Myocyte (in vitro differentiated cells): Measurements from ENCODE around the gene RNF183. TPM values are rescaled to one million over a fixed set of nuclear protein-coding genes. Genes with fewer than 3 reads are reported as not detected.
"Not testable (repeated sequence)": the region's sequence is repeated elsewhere in the genome, so short reads cannot be mapped to it uniquely, and the experiment has no call there.

ENCODE experiments used
- DNase-seq: peaks from one replicate; pipeline ENCODE4 v3.0.0-alpha.2; 2012; ENCODE audit warnings: low read depth
- total RNA-seq: library from RNA; depleted of rRNA; stranded (reverse); fragments of >200 nt; gene quantifications from 2 replicates; pipeline ENCODE4 v1.2.3, GENCODE V29; 2014

RNF183 gene
- total RNA-seq, 1 donor from 2014 or later: not detected

DNA sequence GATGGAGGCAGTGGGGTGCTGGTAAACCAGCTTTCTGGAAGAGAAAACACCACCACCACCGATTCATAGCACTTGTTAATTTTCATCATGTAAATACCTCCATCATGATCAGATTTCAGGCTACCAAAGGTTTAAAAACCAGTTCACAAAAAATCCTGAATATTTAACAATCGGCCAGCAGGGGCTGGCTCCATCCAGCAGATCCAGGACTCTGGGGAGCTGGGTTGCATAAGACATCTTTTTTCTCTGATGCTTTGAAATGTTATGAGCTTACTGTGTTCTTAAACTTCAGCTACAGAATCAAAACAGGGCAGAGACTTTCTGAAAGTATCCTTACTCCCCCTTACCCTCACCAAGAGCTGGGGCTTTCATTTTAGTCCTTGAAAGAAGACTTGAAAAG lies 14.6 kb upstream of the RNF183 start:
- DNase-seq: no peak

DNA sequence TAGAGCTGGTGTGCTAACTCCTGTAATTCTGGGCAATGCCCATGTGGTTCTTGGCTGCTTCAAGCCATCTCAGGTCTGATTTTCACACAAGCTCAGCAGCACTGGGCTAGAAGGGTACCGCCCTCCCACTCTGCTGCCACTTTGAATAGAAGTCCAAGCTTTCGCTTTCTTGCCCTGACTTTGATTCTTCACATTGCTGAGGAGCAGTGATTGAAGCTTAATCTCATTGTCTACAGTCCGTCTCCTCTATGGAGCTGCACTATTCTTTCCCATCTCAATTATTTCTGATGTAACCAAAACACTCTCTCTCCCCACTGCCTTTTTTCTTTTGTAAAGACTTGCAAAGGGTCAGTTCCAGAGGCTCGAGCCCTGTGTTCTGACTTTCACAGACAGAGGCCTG lies 12.9 kb upstream of the RNF183 start:
- no peak for DNase-seq

DNA sequence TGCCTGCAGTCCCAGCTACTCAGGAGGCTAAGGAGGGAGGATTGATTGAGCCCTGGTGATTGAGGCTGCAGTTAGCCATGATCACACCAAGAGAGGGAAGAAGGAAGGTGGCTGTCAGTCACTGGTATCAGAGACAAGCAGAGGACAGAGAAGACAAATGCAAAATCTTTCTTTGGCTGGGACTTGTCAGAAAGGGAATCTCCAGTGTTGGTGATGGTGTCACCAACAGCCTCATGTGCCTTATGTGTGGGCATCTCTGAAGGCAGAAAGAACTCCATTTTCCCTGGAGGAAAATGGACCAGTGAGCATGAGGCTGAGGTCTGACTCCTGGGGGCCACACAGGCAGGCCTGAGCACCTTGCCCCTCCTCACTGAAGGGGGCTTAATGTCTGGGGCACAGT lies 12.1 kb upstream of the RNF183 start:
- DNase-seq: no peak

DNA sequence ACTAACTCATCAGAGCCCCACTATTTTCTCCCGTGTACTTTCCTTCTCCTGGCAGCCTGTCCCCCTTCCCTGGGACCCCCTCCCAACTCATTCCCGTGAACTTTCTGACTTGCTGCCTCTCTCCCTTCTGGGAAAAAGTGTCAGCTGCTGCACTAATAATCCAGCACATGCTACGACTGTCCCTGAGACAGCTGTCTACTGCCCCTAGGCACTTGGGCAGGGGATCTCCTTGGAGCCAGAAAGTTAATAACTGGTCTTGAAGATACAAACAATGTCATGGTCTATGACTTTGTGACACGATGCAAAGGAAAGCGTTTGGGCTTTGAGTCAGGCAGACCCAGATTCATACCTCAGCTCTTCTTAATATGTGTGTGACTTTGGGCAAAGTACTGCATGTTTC lies 10.1 kb upstream of the RNF183 start:
- DNase-seq: peak; percentile 69

DNA sequence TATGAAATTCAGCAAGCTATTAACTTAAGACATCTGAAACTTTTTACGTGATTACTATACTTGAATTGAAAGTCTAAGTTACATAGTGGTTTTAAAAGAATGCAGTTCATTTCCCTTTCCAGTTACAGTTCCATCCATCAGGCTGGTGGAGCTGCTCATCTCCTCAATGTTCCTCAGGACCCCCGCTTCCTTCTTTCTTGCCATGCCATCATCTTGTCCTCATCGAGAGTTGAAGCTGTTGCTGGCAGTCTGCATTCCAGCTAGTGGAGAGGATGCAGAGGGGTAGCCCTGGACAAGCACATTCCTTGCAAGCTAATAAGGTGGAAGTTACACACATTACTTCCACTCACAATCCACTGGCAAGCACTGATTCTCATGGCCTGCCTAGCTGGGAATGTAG lies 8.8 kb upstream of the RNF183 start:
- no peak for DNase-seq

DNA sequence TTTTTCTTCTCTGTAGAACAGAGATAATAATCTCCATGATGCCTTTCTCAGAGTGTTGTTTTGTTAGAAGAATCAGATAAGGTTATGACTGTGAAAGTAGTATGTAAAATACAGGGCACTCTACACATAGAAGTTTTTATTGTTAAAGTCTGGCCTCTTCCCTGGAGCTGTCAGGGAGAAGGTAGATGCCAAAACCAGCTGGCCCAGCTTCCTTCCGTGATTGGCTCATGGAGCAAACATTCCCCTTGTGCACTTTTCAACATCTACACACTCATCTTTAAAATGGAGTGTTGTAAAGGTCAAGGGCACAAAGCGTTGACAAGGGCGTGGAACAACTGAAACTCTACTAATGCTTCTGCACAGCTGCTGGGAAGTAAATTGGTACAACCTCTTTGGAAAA lies 7.4 kb upstream of the RNF183 start:
- no peak for DNase-seq

DNA sequence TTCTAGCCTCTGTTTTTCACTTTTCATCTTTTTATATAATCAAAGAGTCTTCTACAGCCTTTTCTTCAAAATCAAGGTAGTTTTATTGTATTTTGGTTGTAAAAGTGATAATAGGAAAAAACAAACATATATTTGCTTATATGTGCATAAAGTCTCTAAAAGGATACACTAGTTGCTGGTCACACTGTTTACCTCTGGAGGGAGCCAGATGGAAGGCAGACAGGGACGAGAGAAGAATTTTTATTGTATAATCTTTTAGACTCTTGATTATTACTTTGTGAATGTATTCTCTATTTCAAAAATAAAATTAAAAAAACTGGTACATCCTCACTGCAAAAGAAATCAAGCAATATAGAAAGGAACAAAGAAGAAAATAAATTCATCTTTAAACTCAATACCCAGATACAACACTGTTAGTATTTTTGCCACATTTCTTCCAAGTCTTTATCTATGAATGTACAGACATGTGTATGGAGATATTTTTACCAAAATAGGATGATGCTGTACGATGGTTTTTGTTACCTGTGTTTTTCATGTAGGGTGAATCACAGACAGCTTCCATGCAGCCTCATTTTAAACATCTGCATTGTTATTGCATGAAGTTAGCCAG lies 6.1 kb upstream of the RNF183 start:
- DNase-seq: peak; percentile 65

DNA sequence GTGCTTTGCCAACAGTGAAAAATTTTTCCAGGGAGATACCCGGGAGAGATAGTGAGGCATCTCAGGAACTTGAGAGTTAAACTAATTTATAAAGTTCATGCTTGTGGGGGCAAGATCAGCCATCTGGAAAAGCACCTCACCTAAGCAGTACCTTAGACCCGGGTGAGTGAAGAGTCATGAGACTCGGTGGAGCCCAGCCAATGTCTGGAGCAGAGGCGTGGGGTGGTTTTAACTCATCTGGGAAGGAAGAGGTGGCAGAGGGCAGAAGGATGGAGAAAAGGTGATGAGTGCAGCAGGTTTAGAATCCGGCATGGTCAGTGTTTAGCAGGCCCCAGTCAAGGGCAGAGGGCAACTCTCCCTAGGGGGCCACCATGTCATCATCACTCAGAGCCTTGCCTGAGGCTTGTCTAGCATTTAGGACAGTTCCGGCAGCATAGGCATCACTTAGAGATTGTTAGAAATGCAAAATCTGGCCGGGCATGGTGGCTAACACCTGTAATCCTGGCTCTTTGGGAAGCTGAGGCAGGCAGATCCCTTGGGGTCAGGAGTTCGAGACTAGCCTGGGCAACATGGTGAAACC lies 4.3 kb upstream of the RNF183 start:
- DNase-seq: no peak

DNA sequence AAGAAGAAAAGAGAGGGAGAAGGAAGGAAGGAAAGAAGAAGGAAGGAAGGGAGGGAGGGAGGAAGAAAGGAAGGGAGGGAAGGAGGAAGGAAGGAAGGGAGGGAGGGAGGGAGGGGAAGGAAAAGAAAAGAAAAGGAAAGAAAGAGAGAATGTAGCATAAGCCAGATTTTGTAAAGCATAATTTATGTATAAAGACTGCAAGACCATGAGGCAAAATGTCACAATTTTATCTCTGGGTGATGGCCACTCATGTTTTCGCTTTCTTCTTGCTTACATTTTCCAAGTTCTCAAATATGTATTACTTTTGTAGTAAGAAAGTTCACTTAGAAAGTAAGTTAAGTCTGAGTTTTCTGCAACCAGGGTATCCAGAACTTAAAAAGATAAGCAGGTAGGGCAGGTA lies 3.4 kb upstream of the RNF183 start:
- DNase-seq: no peak

DNA sequence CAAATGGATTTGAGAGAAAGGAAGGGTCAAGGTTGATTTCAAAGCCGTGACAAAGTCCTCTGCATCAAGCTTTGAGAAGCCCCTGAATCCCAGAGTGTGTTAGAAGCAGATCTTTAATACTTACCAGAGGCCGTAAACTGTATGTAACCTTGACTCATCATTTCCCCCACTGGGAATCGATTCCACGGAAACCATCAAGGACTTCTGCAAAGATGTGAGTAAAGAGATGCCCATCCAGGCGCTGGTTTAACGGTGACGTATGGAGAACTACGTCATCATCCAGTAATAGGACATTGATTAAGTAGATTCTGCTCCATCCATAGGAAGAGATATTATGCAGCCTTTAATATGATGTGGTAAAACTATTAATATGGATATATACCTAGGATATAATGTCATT lies 1.6 kb downstream of the RNF183 start:
- no peak for DNase-seq

DNA sequence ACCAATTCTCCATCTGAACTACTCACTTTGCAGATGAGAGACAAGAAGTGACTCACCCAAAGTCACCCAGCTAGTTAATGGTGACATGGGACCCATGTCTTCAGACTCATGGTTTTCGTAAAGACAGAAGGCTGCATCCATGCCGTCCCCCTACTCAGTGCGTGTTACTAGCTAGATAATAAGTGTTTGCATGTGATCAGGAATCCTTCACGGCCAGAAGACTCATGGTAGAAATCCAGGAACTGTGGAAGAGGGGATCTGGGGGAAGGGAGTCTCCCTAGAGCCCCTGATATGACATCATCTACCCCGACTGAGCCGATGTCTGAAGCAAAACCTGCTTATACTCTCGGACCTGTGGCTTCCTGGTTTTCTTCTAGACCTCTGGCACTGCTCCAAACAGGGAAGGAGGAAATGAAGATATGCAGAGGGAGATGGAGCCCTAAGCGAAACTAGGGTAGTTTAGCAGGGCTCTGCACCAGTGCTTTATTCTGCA lies 3.3 kb downstream of the RNF183 start:
- DNase-seq: no peak

DNA sequence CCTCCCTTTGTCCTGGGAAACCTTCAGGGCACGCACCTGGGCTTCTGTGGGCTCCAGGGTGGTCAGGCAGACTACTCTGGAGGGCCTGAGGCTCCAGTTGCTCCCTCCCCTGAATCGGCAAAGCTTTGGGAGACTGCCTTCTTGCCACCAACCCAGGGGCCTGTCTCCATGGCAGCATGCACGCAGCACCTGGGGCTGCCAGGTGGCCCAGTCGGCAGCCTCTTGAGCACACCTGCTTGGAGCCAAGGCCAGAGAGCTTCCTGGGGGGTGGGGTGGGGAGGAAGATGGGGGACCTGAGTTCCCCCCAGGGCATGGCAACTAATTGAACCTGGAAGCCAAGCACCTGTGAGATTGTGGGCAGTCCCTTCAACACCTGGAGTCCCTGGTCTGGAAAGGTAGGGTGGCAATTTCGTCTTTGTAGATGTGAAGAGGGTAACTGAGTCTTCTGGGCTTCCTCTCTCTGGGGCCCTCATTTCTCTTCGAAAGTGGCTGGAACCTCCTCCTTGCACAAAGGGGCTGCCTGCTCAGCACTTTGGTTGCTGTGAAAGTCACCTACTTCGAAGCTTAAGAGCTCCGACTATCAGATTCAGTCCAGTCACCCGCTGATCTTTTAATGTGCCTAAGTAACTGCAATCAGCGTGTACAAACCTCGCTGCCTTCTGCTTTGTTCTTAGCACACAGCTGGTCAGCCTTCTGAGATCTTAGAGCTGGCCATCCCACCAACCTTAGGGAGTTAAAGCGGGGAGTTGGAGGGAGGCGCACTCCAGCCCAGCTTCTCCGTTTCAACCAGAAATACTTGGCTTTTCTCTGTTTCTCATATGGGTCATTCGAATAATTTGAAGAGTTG lies 4.0 kb downstream of the RNF183 start:
- no peak for DNase-seq

DNA sequence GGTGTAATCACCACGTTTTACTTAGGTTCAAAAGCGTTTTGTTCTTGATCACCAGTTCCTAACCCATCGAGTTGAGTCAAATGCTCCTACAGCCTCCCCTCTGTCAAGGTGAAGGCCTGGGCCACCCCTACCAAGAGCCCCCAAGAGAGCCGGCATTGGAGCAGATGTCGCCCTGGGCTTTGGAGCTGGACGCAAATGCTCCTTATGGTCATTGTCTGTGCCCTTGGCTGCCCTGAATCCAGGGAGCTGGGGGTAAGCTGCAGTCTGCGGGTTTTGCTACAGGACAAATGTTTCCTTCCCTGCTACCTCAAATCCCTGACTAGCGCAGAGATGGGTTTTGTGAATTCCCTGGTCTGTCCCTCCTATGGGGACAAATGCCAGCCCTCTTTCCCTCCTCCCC lies 4.9 kb downstream of the RNF183 start:
- DNase-seq: no peak

DNA sequence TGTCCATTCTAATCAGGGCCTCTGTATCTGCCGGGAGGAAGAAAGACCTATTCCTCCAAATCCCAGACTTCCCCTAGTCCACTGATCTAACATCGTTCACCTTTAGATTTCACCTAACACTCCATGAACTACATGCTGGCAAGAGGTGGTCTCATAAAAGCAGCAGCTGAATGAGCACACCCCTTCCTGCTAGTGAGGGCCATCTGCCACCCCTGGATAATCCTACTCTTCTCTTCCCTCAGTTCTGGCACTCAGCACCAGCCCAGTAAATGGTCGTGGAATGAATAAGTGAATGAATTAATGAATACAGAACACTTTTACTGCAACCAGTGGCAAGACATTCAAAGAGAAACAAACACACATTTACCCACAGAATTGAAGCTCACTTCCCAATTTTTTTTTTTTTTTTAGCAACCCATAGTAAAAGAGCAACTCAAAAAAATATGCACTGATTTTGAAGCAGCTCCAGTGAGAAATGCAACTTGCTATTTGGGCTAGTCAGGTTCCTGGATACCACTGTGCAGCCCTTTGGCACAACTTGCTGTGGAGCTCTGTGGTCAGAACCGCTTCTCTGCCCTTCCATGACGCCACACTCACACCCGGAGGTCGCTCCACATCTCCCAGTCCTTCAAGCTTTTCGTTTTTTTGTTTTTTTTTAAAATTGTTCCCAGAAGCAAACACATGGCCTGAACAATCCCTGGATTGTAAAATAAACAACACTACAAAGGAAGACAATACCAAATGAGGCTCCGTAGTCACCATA lies 6.2 kb downstream of the RNF183 start:
- no peak for DNase-seq

DNA sequence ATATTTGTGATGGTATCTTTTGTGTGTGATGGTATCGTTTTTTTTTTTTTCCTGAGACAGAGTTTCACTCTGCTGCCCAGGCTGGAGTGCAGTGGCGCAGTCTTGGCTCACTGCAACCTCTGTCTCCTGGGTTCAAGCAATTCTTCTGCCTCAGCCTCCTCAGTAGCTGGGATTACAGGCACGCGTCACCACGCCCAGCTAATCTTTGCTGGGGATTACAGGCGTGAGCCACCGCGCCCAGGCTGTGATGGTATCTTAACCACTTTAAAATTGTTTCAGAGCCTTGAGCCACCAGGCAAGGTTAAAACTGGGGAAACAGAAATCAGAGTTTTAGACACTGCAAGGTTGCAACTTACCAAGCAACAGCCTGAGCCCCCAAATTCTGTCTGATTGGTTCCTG lies 6.9 kb downstream of the RNF183 start:
- not testable (repeated sequence) for DNase-seq

DNA sequence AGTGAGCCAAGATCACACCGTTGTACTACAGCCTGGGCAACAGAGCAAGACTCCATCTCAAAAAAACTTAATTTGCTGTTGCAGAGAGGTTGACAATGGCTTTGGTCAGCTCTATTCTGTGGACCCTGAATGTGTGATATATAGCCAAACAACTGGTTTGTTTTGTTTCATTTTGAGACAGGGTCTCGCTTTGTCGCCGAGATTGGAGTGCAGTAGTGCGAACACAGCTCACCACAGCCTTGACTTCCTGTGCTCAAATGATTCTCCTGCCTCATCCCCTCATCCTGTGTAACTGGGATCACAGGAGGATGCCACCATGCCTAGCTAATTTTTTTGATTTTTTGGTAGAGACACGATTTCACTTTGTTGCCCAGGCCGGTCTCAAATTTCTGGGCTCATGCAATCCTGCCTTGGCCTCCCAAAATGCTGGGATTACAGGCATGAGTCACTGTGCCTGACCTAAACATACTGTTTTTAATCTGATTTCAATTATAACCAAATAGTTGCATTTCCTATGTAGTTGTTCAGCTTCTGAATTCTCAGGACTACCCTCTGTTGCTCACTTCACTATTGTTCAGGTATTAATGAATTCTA lies 9.8 kb downstream of the RNF183 start:
- DNase-seq: peak; percentile 13

DNA sequence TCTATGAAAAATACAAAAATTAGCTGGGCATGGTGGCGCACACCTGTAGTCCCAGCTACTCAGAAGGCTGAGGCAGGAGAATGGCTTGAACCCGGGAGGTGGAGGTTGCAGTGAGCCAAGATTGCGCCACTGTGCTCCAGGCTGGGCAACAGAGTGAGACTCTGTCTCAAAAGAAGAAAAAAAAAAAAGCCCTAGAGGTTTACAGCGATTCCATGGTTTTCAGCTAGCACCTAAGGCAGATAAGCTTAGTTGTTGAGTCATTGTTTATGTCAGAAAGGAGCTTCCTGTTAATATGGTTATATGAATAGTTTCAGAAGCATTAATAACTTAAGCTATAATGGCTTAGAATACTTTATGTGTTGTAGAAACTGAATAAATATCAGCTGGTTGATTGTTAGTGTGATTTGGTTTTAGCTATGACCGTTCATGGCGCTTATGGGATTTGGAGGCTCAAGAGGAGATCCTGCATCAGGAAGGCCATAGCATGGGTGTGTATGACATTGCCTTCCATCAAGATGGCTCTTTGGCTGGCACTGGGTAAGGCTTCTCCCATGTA lies 13.0 kb downstream of the RNF183 start:
- DNase-seq: no peak

DNA sequence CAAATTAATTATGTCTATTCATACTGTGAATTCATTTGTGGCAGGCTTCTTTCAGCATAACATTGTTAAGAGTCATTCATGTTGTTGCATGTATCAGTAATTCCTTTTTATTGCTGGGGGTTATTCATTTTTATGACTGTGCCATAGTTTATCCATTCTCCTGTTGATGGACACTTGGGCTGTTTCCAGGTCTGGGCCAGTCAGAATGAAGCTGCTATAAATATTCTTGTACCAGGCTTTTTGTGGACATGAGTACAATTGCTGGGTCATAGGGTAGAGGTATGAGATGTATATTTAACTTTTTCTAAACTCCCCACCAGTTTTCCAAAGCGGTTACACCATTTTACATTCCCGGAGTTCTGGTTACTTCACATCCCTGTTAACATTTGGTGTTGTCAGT lies 14.1 kb downstream of the RNF183 start:
- peak; percentile 34 for DNase-seq

DNA sequence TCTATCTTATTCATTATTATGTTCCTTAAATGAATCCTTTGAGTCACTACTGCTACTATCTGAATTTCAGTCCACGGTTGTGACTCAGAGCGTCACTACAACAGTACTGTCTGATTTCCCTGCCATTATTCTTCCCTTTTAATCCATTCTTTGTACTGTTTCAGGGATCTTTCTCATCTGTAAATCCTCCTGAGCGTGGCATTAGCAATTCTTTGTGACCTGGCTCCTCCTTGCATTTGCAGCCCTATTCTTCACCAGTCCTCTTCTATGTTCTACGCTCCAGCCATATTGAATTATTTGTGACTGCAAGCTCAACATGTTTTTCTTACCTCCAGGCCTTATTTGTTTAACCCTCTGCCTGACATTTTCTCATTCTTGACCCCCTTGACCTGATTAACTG lies 21.8 kb downstream of the RNF183 start:
- DNase-seq: no peak

DNA sequence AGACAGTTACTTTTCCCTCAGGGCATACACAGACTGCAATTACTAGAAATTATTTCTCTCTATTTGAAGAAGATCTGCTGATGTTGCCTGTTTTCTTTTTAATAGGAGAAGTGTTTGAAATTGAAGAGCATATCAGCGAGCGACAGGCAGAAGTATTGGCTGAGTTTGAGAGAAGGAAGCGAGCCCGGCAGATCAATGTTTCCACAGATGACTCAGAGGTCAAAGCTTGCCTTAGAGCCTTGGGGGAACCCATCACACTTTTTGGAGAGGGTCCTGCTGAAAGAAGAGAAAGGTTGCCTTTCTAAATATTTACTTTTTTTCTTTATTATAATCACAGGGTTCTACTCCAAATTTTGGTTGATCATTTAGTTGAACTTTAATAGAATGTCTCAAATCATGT lies 24.3 kb downstream of the RNF183 start:
- DNase-seq: no peak
